GM19025 (cell line): ENCODE results near the gene GPR156.

ENCODE experiments used
- ATAC-seq: cut with Tn5 transposase; IDR thresholded peaks from one replicate; pipeline ENCODE4 v1.9.1; 2021; ENCODE audit warnings: mild to moderate bottlenecking, low read depth, moderate library complexity; ENCODE audit not compliant: unreplicated experiment

The GPR156 gene

DNA sequence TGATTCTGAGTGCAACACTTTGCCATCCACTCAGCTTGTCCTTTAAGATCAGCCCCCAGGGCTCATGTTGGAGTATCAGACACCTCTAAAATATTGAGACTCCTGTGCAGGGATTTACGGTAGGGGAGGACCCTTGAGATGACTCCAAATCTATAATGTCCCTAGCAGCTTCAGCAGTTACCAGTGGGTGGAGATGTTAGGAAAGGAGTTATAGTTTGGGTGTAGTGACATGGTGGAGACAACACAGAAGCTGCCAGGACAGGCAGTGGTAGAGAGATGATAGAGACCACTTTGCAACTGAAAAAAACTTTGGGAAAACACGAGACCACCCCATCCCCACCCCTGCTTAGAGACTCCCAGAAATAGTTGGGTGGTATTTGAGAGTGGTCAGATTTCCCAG lies 147.5 kb downstream of the GPR156 start:
- no peak for ATAC-seq

DNA sequence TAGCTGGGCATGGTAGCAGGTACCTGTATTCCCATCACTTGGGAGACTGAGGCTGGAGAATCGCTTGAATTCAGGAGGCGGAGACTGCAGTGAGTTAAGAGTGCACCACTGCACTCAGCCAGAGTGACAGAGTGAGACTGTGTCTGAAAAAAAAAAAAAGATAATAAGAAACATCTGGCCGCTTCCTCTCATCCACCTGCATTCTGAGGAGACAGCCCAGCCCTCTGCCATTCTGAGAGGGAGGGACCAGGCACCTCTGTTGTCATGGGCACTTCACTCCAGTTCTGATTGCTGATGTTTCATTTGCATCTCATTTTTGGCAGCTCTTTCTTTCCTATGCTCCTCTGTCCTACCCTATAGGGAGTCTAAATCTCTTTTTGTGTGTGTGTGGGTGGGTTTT lies 154.4 kb downstream of the GPR156 start:
- no peak for ATAC-seq

- no peak for ATAC-seq
Measured at GRCh38 chr3:120129718-120130513, 155.1 kb downstream of the GPR156 start.

- ATAC-seq: no peak
Measured at GRCh38 chr3:120129051-120129450, 156.0 kb downstream of the GPR156 start.

DNA sequence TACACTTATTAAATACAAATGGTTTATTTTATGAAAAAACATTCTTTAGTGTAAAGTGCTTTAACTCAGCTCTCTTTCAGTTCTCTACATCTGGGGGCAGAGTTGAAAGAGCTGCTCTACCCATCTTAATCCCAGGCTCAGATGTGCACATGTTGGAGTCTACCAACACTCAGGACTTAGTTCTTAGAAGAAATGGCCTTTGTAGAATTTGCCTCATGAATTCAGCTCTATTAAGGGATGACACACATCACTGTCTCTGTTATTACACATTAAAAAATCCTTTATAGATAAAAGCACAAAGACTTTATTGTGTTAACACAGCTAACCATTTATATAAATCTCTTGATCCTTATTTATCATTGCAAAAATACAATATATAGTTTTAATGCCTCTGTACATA lies 159.0 kb downstream of the GPR156 start:
- ATAC-seq: no peak

- no peak for ATAC-seq
Measured at GRCh38 chr3:120119846-120120510, 165.0 kb downstream of the GPR156 start.
